ENCODE measurements around the gene GJA1.

DNA sequence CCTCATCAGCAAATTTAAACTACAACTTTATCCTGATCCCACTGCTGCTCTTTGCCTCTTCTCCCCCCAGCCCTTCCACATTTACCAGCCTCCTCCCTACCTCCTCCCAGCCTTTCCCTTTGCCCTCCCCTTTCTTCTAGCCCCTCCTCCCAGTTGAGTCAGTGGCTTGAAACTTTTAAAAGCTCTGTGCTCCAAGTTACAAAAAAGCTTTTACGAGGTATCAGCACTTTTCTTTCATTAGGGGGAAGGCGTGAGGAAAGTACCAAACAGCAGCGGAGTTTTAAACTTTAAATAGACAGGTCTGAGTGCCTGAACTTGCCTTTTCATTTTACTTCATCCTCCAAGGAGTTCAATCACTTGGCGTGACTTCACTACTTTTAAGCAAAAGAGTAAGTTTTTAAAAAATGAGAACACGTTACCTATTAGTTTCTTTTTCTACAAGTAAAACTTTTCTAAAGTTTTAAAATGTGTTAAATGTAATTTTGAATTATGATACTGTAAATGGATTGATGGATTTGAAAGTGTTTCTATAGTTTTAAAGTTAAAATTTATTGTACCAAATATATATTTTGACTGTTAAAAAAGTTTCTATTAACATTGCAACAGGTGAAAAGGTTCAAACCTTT, at the start of gene GJA1:
- TF ChIP-seq POLR2A (IDR thresholded peaks at IDR 0.05; ENCODE audit: low read length), result no peak
- no peak for TF ChIP-seq GATA1 (IDR thresholded peaks at IDR 0.05; ENCODE audit: low read depth, low read length)

All from erythroblast (primary cell).